OCI-LY3 (cell line): Measurements from ENCODE around the gene LYPD4.
"Not testable (repeated sequence)": the region's sequence is repeated elsewhere in the genome, so short reads cannot be mapped to it uniquely, and the experiment has no call there.

Source experiments
- H2AFZ ChIP-seq: fragments of 200-600, 300-600 bp; shearing (Covaris generic); 2 replicates; pipeline ENCODE4 v1.6.0; 2014; ENCODE audit warnings: antibody characterized with exemption, low read depth, low read length
- H3K27ac ChIP-seq: fragments of 200-600, 300-600 bp; sonication (generic); 2 replicates; pipeline ENCODE4 v1.5.1; 2014; ENCODE audit warnings: mild to moderate bottlenecking, low read length, moderate library complexity, mixed read lengths
- H3K27me3 ChIP-seq: fragments of 200-600, 300-600 bp; sonication (generic); 2 replicates; pipeline ENCODE4 v1.6.1; 2014; ENCODE audit warnings: low read depth, low read length, mixed read lengths
- H3K36me3 ChIP-seq: fragments of 200-600, 300-600 bp; sonication (generic); replicated peaks from 2 replicates; pipeline ENCODE3; 2014; ENCODE audit warnings: low read depth, low read length, mixed read lengths
- H3K4me1 ChIP-seq: fragments of 300-600, 200-600 bp; sonication (generic); 2 replicates; pipeline ENCODE4 v1.6.1; 2014; ENCODE audit warnings: low read length, mixed read lengths
- H3K4me2 ChIP-seq: fragments of 200-600, 300-600 bp; sonication (generic); 2 replicates; pipeline ENCODE4 v1.6.1; 2014; ENCODE audit warnings: low read length, mixed read lengths
- H3K4me3 ChIP-seq: fragments of 300-600, 200-600 bp; sonication (generic); 2 replicates; pipeline ENCODE4 v1.5.1; 2014; ENCODE audit warnings: antibody characterized with exemption, mild to moderate bottlenecking, low read length, moderate library complexity
- H3K79me2 ChIP-seq: fragments of 300-600, 200-600 bp; shearing (Covaris generic); 2 replicates; pipeline ENCODE4 v1.6.1; 2014; ENCODE audit warnings: mild to moderate bottlenecking, low read length, mixed read lengths
- H3K9ac ChIP-seq: fragments of 300-600, 200-600 bp; shearing (Covaris generic); 2 replicates; pipeline ENCODE4 v1.6.0; 2014; ENCODE audit warnings: mild to moderate bottlenecking, low read length, moderate library complexity
- H3K9me3 ChIP-seq: fragments of 200-600, 300-600 bp; shearing (Covaris generic); 2 replicates; pipeline ENCODE4 v1.6.1; 2014; ENCODE audit warnings: low read length, mixed read lengths; ENCODE audit not compliant: insufficient read depth
- H4K20me1 ChIP-seq: fragments of 200-600, 300-600 bp; sonication (generic); 2 replicates; pipeline ENCODE4 v1.6.1; 2016; ENCODE audit warnings: low read length, mixed read lengths; ENCODE audit not compliant: insufficient read depth
- EZH2phosphoT487 ChIP-seq: fragments of 200-600 bp; shearing (Covaris generic); IDR thresholded peaks from 2 replicates; pipeline ENCODE4 v1.6.1; 2018; ENCODE audit warnings: antibody characterized with exemption, mixed run types, low read depth
- TF ChIP-seq, protein P1 (sequence below): fragments of 200-600, 300-600 bp; sonication (generic); IDR thresholded peaks from 2 replicates; pipeline ENCODE4 v1.5.1; 2014; ENCODE audit warnings: antibody characterized with exemption, low read length, low read depth

Gene LYPD4

DNA sequence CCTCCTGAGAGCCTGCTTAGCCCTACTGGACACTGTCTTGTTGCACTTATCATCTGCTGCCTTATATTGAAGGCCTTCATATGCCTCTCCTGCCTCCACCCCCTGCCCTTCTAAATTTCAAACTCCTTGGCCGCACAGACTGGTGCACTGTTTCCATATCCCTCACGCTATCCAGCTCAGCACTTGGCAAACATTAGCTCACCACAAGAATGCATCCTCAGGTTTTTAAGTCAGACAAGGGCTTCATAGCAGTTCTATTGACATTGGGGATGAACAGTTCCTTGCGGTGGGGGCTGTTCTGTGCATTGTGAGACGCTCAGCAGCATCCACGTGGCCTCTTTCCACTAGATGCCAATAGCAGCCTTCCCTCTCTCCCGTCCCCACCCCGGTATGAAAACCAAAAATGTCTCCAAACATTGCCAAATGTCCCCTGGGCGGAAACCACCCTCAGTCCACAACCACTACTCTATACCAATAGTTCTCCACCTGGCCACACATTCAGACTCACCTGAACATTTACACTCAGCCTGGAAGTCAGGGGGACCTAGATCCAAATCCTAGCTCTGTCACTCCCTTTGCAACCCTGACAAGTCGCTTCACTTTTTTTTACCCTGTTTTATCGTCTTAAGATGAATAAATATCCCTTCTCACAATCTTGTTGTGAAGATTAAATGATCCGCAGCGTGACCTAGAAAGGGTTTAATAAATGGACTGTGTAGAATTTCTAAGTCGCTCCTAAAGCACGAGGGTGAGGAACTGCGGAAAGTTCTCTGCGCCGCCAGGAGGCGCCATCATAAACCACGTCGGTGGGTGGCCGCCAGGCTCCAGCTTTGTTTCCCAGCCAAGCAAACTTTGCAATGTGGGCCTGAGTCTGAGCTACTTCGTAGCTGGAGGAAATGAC, 51.7 kb downstream of the LYPD4 start:
- Histone ChIP-seq H3K4me1 (no peaks in the 10 kb centered on the region), H3K9me3 (no peaks in the 10 kb centered on the region), H3K27me3 (peaks cover 38% of the 10 kb centered on the region), H3K9ac (no peak overlapping the region), H3K36me3 (no peaks in the 10 kb centered on the region), H4K20me1 (no peaks in the 10 kb centered on the region), H3K27ac (no peak overlapping the region), H3K4me3 (no peak overlapping the region), H2AFZ (no peak overlapping the region), H3K79me2 (no peaks in the 10 kb centered on the region), H3K4me2 (no peak overlapping the region)
- TF ChIP-seq, protein P1, sequence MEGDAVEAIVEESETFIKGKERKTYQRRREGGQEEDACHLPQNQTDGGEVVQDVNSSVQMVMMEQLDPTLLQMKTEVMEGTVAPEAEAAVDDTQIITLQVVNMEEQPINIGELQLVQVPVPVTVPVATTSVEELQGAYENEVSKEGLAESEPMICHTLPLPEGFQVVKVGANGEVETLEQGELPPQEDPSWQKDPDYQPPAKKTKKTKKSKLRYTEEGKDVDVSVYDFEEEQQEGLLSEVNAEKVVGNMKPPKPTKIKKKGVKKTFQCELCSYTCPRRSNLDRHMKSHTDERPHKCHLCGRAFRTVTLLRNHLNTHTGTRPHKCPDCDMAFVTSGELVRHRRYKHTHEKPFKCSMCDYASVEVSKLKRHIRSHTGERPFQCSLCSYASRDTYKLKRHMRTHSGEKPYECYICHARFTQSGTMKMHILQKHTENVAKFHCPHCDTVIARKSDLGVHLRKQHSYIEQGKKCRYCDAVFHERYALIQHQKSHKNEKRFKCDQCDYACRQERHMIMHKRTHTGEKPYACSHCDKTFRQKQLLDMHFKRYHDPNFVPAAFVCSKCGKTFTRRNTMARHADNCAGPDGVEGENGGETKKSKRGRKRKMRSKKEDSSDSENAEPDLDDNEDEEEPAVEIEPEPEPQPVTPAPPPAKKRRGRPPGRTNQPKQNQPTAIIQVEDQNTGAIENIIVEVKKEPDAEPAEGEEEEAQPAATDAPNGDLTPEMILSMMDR: peak; percentile 96
- TF ChIP-seq EZH2phosphoT487: no peak

DNA sequence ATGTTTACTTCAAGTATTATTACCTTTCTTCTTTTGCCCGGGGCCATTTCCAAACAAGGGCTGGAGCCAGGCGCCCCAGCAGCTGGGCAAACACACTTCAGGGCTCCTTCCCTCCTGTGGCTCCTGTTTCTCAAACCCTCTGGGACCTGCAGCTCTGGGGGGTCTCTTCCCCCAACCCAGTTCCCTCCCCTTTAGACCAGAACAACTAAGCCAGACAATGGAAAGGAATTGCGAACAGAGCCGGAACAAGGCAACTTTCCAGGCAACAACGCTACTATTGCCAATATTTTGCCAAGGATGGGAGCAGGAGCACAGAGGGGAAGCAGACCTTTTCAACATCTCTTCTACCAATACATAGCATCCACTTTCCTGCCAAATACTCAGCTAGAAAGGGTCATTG, 55.4 kb downstream of the LYPD4 start:
- not testable (repeated sequence) for H3K27ac ChIP-seq, H3K79me2 ChIP-seq, H4K20me1 ChIP-seq, H3K4me2 ChIP-seq, H3K36me3 ChIP-seq, H3K4me3 ChIP-seq, H3K9me3 ChIP-seq, H3K4me1 ChIP-seq, H2AFZ ChIP-seq, H3K9ac ChIP-seq
- H3K27me3 ChIP-seq: peaks cover 54% of the 10 kb centered on the region

DNA sequence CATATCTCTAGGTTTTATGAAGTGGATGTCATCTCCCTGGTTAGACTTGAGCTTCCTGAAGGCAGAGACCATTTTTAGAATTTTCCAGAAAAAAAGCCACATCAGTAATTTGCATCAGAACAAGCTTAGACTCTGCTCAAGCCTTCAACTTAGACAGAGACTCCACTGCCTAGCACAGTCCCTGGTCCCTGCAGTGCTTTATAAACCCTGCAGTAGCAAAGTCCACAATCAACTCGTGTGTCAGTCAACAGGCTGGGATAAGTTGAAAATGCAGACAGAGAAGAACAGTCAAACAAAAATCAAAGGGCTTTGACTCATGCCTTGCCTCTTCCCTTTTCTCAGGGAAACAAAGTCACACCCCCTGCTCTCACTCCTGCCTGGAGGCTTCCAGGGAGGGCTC, 56.0 kb downstream of the LYPD4 start:
- not testable (repeated sequence) for H3K36me3 ChIP-seq, H4K20me1 ChIP-seq, H3K4me2 ChIP-seq, H3K9ac ChIP-seq, H3K9me3 ChIP-seq, H3K4me3 ChIP-seq, H3K4me1 ChIP-seq, H3K79me2 ChIP-seq, H3K27ac ChIP-seq, H2AFZ ChIP-seq
- H3K27me3 ChIP-seq: peaks cover 54% of the 10 kb centered on the region
